ENCODE data around the gene JAM2. TPM values are rescaled to one million over a fixed set of nuclear protein-coding genes. Genes with fewer than 3 reads are reported as not detected.
A peak's percentile ranks its signal among the peaks of the same experiment; 100 is the strongest.

Gene JAM2
- polyA plus RNA-seq, 3 donors: 0.01 TPM; not detected in 2

- Histone ChIP-seq H3K4me2 (replicated peaks; ENCODE audit: extremely low read depth, low read length, poor library complexity, severe bottlenecking) (peak overlapping the region; percentile 8), H4K20me1 (ENCODE audit: insufficient read depth, low read length) (no peaks in the 10 kb centered on the region), H3K36me3 (replicated peaks in 1 of 2; ENCODE audit: control insufficient read depth in 1 of 2, insufficient read depth in 2 of 2, low read length in 2 of 2) (no peaks in the 10 kb centered on the region), H3K4me1 (ENCODE audit: control insufficient read depth in 1 of 2, insufficient read depth in 2 of 2, low read length in 2 of 2) (peaks cover 20 to 22% of the 10 kb centered on the region in 2 donors), H3K27ac (ENCODE audit: low read depth in 1 of 2, low read length in 2 of 2) (peak overlapping the region in 1 of 2 donors; percentile 43), H3K9me3 (replicated peaks in 1 of 2; ENCODE audit: control insufficient read depth in 1 of 2, insufficient read depth in 1 of 2, low read length in 2 of 2) (peaks cover 0 to 7% of the 10 kb centered on the region in 2 donors), H2AFZ (ENCODE audit: insufficient read depth, low read depth, low read length, poor library complexity, severe bottlenecking) (no peak overlapping the region), H3K4me3 (replicated peaks in 1 of 3; ENCODE audit: low read depth in 2 of 3, low read length in 3 of 3) (peak overlapping the region in 1 of 3 experiments; percentile 24), H3K79me2 (ENCODE audit: insufficient read depth, low read length) (no peaks in the 10 kb centered on the region), H3K27me3 (ENCODE audit: control insufficient read depth in 2 of 2, insufficient read depth in 2 of 2, low read length in 2 of 2) (no peaks in the 10 kb centered on the region), H3K9ac (ENCODE audit: insufficient read depth, low read length, poor library complexity, severe bottlenecking) (no peak overlapping the region)
- H3K27me3 Mint-ChIP-seq (ENCODE audit: low read depth in 3 of 3): peaks cover 0 to 2% (median 0%) of the 10 kb centered on the region in 3 donors
- H3K4me1 Mint-ChIP-seq: peaks cover 29% of the 10 kb centered on the region
- peak overlapping the region; percentile 34 to 60 for H3K4me3 Mint-ChIP-seq
- WGBS (ENCODE audit: insufficient coverage): 0% methylated on average over 3 of the region's 5 CpGs
- H3K27ac Mint-ChIP-seq: peak overlapping the region in 5 of 7 donors; percentile 27 to 81 (median 70)
- no peak for TF ChIP-seq CTCF (IDR thresholded peaks at IDR 0.05)
- intact Hi-C loops (cut with micrococcal nuclease): loop anchor here in 1 of 2 donors (5.0 kb wide), 1 partner anchor 85 kb away; no protein-coding TSS in a partner anchor
- H3K9me3 Mint-ChIP-seq: peaks cover 0 to 8% (median 4%) of the 10 kb centered on the region in 7 donors
- no peaks in the 10 kb centered on the region for H3K36me3 Mint-ChIP-seq
- DNase-seq: peak; percentile 14 to 54 (median 16)
Measured at GRCh38 chr21:25647647-25648046, 8.6 kb downstream of the JAM2 start.

GRCh38 chr21:25649146-25649545 is 10.1 kb downstream of the JAM2 start:
- H3K4me2 ChIP-seq (replicated peaks; ENCODE audit: extremely low read depth, low read length, poor library complexity, severe bottlenecking): no peak overlapping the region
- no peaks in the 10 kb centered on the region for H3K36me3 ChIP-seq (replicated peaks in 1 of 2; ENCODE audit: control insufficient read depth in 1 of 2, insufficient read depth in 2 of 2, low read length in 2 of 2)
- no peak overlapping the region for H3K9ac ChIP-seq (ENCODE audit: insufficient read depth, low read length, poor library complexity, severe bottlenecking)
- Mint-ChIP-seq H3K9me3 (peaks cover 0 to 9% (median 5%) of the 10 kb centered on the region in 7 donors), H3K27ac (peak overlapping the region in 5 of 7 donors; percentile 34 to 73 (median 70)), H3K4me3 (peak overlapping the region in 1 of 2 donors; percentile 51), H3K36me3 (no peaks in the 10 kb centered on the region), H3K27me3 (ENCODE audit: low read depth in 3 of 3) (peaks cover 0 to 2% (median 0%) of the 10 kb centered on the region in 3 donors), H3K4me1 (peaks cover 29% of the 10 kb centered on the region)
- no peaks in the 10 kb centered on the region for H4K20me1 ChIP-seq (ENCODE audit: insufficient read depth, low read length)
- peaks cover 20 to 22% of the 10 kb centered on the region in 2 donors for H3K4me1 ChIP-seq (ENCODE audit: control insufficient read depth in 1 of 2, insufficient read depth in 2 of 2, low read length in 2 of 2)
- H3K4me3 ChIP-seq (replicated peaks in 1 of 3; ENCODE audit: low read depth in 2 of 3, low read length in 3 of 3): no peak overlapping the region
- no peak for TF ChIP-seq CTCF (IDR thresholded peaks at IDR 0.05)
- whole genome bisulfite sequencing (ENCODE audit: insufficient coverage): no CpG with 5 or more reads among the region's 7 CpGs
- H2AFZ ChIP-seq (ENCODE audit: insufficient read depth, low read depth, low read length, poor library complexity, severe bottlenecking): no peak overlapping the region
- H3K79me2 ChIP-seq (ENCODE audit: insufficient read depth, low read length): no peaks in the 10 kb centered on the region
- peaks cover 0 to 7% of the 10 kb centered on the region in 2 donors for H3K9me3 ChIP-seq (replicated peaks in 1 of 2; ENCODE audit: control insufficient read depth in 1 of 2, insufficient read depth in 1 of 2, low read length in 2 of 2)
- intact Hi-C loops (cut with micrococcal nuclease): loop anchor here in 1 of 2 donors (5.0 kb wide), 1 partner anchor 87 kb away; no protein-coding TSS in a partner anchor
- peak overlapping the region in 1 of 2 donors; percentile 50 for H3K27ac ChIP-seq (ENCODE audit: low read depth in 1 of 2, low read length in 2 of 2)
- peak; percentile 13 to 83 (median 38) for DNase-seq
- no peaks in the 10 kb centered on the region for H3K27me3 ChIP-seq (ENCODE audit: control insufficient read depth in 2 of 2, insufficient read depth in 2 of 2, low read length in 2 of 2)
